Caco-2 (cell line): ENCODE measurements around the gene WDR81. TPM values are rescaled to one million over a fixed set of nuclear protein-coding genes. Genes with fewer than 3 reads are reported as not detected.

Experiments
- BruUV-seq: library from RNA; stranded (reverse); fragments of 400-500 nt; replicated peaks from 2 replicates; lab custom pipeline; 2021; lab: Mats Ljungman, UMichigan
- CTCF ChIA-PET: fragments of 300-600 bp; sonication (Branson Sonifier 250); formaldehyde crosslinking; loops from one replicate; lab custom pipeline; 2022; ENCODE audit warnings: antibody characterized with exemption; lab: Charles Lee
- POLR2A ChIA-PET: fragments of 300-600 bp; sonication (Branson Sonifier 250); formaldehyde crosslinking; loops from one replicate; lab custom pipeline; 2022; ENCODE audit warnings: antibody characterized with exemption; lab: Charles Lee
- DNase-seq, 2 experiments: peaks; one replicate each; pipeline versions ENCODE4 v3.0.0 to v3.0.0-alpha.2; 2020 to 2022
- H3K27me3 ChIP-seq: replicated peaks from 2 replicates; pipeline ENCODE4 v1.6.0; 2011; ENCODE audit warnings: low read length; ENCODE audit not compliant: control insufficient read depth, insufficient read depth
- H3K36me3 ChIP-seq: 2 replicates; pipeline ENCODE4 v1.5.1; 2011; ENCODE audit warnings: low read length; ENCODE audit not compliant: control insufficient read depth, insufficient read depth
- H3K4me1 ChIP-seq: fragments of 250-450 bp; sonication (Bioruptor Pico); 2 replicates; pipeline ENCODE4 v1.5.1; 2020; ENCODE audit warnings: mild to moderate bottlenecking
- H3K4me3 ChIP-seq: 2 replicates; pipeline ENCODE4 v1.5.1; 2011; ENCODE audit warnings: low read depth, mild to moderate bottlenecking, control low read depth, low read length
- H3K9me3 ChIP-seq: fragments of 250-450 bp; sonication (Bioruptor Pico); 2 replicates; pipeline ENCODE4 v1.5.1; 2020; ENCODE audit warnings: mild to moderate bottlenecking, moderate library complexity
- H3K27ac Mint-ChIP-seq: one replicate; pipeline ENCODE4 v1.8.0; 2022; ENCODE audit warnings: mixed read lengths; ENCODE audit not compliant: unreplicated experiment
- H3K27me3 Mint-ChIP-seq: one replicate; pipeline ENCODE4 v1.8.0; 2022; ENCODE audit warnings: mixed read lengths; ENCODE audit not compliant: insufficient read depth, unreplicated experiment
- H3K36me3 Mint-ChIP-seq: one replicate; pipeline ENCODE4 v1.8.0; 2022; ENCODE audit warnings: mild to moderate bottlenecking, mixed read lengths; ENCODE audit not compliant: insufficient read depth, unreplicated experiment
- H3K4me1 Mint-ChIP-seq: one replicate; pipeline ENCODE4 v1.8.0; 2022; ENCODE audit warnings: low read depth, mixed read lengths; ENCODE audit not compliant: unreplicated experiment
- H3K4me3 Mint-ChIP-seq: one replicate; pipeline ENCODE4 v1.8.0; 2022; ENCODE audit warnings: mild to moderate bottlenecking, moderate library complexity, mixed read lengths; ENCODE audit not compliant: unreplicated experiment
- H3K9me3 Mint-ChIP-seq: one replicate; pipeline ENCODE4 v1.8.0; 2022; ENCODE audit warnings: mixed read lengths; ENCODE audit not compliant: unreplicated experiment
- intact Hi-C: fragments of 100-400 bp; cut with micrococcal nuclease; formaldehyde crosslinking; loops from one replicate; pipeline ENCODE4 v1.10.0; 2022; ENCODE audit not compliant: unreplicated experiment
- total RNA-seq: library from RNA; stranded (reverse); gene quantifications from 2 replicates; pipeline ENCODE4 v1.2.3, GENCODE V29; 2022
- TF ChIP-seq, protein P1 (sequence below), 2 experiments: fragments of 200-600 bp in 1 of 2; IDR thresholded peaks; 1 replicate in 1 of 2; 2 replicates in 1 of 2; pipeline versions ENCODE4 v1.5.1 to v1.8.0; 2011 to 2022; ENCODE audit warnings: antibody characterized with exemption in 1 of 2, control low read depth in 1 of 2, inconsistent platforms in 1 of 2, low read depth in 1 of 2, low read length in 1 of 2, mild to moderate bottlenecking in 1 of 2, moderate library complexity in 1 of 2; ENCODE audit not compliant: insufficient read depth in 1 of 2, severe bottlenecking in 1 of 2, unreplicated experiment in 1 of 2

Gene WDR81
- total RNA-seq, 1 experiment from 2014 or later = 26.6 TPM

GRCh38 chr17:1724869-1725641, 551 bp downstream of the WDR81 start:
- intact Hi-C loops = no loop called here
- no peak for DNase-seq

GRCh38 chr17:1725642-1726511, 1.4 kb downstream of the WDR81 start:
- intact Hi-C loops = no loop called here
- Mint-ChIP-seq H3K27ac (no peak overlapping the region), H3K4me1 (no peaks in the 10 kb centered on the region), H3K27me3 (no peaks in the 10 kb centered on the region), H3K9me3 (no peaks in the 10 kb centered on the region), H3K36me3 (peaks cover 12% of the 10 kb centered on the region), H3K4me3 (peak overlapping the region; percentile 71)
- Histone ChIP-seq H3K4me3 (no peak overlapping the region; the same call in 1 of the 2 replicates), H3K36me3 (peaks cover 2% of the 10 kb centered on the region; the same call in 1 of the 2 replicates), H3K4me1 (peaks cover 7% of the 10 kb centered on the region), H3K27me3 (no peaks in the 10 kb centered on the region), H3K9me3 (no peaks in the 10 kb centered on the region)
- DNase-seq = no peak
- TF ChIP-seq, protein P1, sequence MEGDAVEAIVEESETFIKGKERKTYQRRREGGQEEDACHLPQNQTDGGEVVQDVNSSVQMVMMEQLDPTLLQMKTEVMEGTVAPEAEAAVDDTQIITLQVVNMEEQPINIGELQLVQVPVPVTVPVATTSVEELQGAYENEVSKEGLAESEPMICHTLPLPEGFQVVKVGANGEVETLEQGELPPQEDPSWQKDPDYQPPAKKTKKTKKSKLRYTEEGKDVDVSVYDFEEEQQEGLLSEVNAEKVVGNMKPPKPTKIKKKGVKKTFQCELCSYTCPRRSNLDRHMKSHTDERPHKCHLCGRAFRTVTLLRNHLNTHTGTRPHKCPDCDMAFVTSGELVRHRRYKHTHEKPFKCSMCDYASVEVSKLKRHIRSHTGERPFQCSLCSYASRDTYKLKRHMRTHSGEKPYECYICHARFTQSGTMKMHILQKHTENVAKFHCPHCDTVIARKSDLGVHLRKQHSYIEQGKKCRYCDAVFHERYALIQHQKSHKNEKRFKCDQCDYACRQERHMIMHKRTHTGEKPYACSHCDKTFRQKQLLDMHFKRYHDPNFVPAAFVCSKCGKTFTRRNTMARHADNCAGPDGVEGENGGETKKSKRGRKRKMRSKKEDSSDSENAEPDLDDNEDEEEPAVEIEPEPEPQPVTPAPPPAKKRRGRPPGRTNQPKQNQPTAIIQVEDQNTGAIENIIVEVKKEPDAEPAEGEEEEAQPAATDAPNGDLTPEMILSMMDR (IDR thresholded peaks at IDR 0.05; ENCODE audit: insufficient read depth in 1 of 2, low read depth in 1 of 2, low read length in 1 of 2, severe bottlenecking in 1 of 2, unreplicated experiment in 1 of 2) = no peak
- ChIA-PET CTCF (interaction anchor here (1.1 to 1.9 kb wide), 2 partner anchors 9 to 58 kb away, joined by 4 to 11 read pairs; no protein-coding TSS in a partner anchor), POLR2A (no interaction called here)
- TSS peak; percentile 32 for BruUV-seq

More at GRCh38 chr17:1724869-1725641, 551 bp downstream of the WDR81 start:
- Mint-ChIP-seq H3K27me3 (no peaks in the 10 kb centered on the region), H3K27ac (no peak overlapping the region), H3K9me3 (no peaks in the 10 kb centered on the region), H3K4me3 (peak overlapping the region; percentile 71), H3K4me1 (no peaks in the 10 kb centered on the region), H3K36me3 (peaks cover 12% of the 10 kb centered on the region)
- peak overlapping the region; percentile 61 for H3K4me3 ChIP-seq
- no peaks in the 10 kb centered on the region for H3K27me3 ChIP-seq
- ChIA-PET CTCF (interaction anchor here (0.6 kb wide), 1 partner anchor 264 kb away, joined by 3 read pairs; no protein-coding TSS in a partner anchor), POLR2A (interaction anchor here (0.6 to 1.8 kb wide), 3 partner anchors 9 to 140 kb away, joined by 4 to 9 read pairs (median 4); no protein-coding TSS in a partner anchor)
- peaks cover 7% of the 10 kb centered on the region for H3K4me1 ChIP-seq
- H3K9me3 ChIP-seq = no peaks in the 10 kb centered on the region
- no TSS peak for BruUV-seq
- TF ChIP-seq, protein P1 (IDR thresholded peaks at IDR 0.05; ENCODE audit: insufficient read depth in 1 of 2, low read depth in 1 of 2, low read length in 1 of 2, severe bottlenecking in 1 of 2, unreplicated experiment in 1 of 2) = no peak
- peaks cover 2% of the 10 kb centered on the region; the same call in 1 of the 2 replicates for H3K36me3 ChIP-seq
